Measurements from ENCODE around the gene GLB1L.
A peak's percentile ranks its signal among the peaks of the same experiment; 100 is the strongest.
"Not testable (repeated sequence)": the region's sequence is repeated elsewhere in the genome, so short reads cannot be mapped to it uniquely, and the experiment has no call there.

The GLB1L gene

DNA sequence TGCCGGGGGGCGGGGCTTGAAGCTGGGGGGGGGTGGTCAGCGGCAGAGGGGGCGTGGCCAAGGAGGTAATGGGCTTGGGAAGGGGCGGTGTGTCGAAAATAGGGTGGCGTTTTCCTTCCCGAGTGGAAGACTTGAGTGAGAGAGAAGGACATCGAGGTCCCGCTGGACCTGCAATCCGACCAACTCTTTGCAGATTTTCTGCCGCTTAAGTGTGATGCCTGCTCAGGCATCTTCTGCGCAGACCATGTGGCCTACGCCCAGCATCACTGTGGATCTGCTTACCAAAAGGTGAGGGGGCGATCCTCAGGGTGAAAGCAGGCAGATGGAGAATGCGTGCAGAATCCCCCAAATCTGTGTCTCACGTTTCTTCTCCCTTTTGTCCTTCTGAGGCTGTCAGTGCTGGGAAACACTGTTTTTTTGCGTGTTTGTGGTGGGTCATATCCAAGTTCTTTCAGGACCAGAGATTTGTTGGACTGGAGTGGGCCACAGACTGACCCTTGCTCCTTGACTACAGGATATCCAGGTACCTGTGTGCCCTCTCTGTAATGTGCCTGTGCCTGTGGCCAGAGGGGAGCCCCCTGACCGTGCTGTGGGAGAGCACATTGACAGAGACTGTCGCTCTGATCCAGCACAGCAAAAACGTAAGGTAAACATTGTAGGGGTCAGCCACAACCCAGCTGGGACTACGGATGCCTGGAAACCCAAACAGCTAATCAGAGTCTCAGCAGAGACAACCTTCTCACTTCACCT, 37.9 kb downstream of the GLB1L start:
- H3K4me3 ChIP-seq (ENCODE audit: low read depth, low read length): peak overlapping the region; percentile 73
- TF ChIP-seq, protein P1, sequence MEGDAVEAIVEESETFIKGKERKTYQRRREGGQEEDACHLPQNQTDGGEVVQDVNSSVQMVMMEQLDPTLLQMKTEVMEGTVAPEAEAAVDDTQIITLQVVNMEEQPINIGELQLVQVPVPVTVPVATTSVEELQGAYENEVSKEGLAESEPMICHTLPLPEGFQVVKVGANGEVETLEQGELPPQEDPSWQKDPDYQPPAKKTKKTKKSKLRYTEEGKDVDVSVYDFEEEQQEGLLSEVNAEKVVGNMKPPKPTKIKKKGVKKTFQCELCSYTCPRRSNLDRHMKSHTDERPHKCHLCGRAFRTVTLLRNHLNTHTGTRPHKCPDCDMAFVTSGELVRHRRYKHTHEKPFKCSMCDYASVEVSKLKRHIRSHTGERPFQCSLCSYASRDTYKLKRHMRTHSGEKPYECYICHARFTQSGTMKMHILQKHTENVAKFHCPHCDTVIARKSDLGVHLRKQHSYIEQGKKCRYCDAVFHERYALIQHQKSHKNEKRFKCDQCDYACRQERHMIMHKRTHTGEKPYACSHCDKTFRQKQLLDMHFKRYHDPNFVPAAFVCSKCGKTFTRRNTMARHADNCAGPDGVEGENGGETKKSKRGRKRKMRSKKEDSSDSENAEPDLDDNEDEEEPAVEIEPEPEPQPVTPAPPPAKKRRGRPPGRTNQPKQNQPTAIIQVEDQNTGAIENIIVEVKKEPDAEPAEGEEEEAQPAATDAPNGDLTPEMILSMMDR (IDR thresholded peaks at IDR 0.05; ENCODE audit: low read depth, low read length): no peak

DNA sequence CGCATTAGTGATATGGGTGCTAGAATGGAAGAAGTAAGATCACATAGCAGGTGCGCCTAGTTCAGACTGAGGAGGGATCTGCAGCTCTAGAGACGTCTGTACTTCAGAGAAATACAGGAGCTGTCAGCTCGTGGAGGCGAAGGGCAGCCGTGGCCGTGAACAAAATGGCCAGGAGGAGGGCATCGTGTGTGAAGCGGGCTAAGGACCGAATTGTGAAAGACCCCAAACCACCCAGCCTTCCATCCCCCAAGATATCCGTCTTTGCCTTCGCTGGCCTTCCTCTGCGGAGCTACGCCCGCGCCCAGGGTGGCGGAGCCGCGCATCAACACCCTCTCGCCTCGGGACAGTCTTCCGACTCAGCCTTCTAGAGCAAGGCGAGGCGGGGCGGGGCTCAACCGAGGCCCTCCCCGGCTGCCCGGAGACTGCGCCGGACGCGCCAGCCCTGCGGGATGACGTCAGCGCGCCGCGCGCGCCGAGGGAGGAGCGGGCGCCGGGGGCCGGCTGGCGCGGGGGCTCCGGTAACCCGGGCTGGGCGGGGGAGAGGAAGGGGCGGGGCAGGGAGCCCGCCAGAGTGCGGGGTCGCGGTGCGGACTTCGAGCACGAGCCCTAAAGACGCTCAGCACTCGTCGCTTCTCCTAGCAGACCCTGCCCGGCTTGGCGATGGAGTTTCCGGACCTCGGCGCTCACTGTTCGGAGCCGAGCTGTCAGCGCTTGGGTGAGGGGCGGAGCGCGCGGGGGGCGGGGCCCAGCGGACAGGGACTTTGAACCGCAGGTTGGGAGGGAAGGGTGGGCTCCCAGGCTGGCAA, 38.7 kb downstream of the GLB1L start, which contains the start of gene ZFAND2B:
Gene ZFAND2B, plus strand, starts transcription at position 455 of the 806 bp plus-strand sequence. Its CDS starts 206 bp downstream, at position 661.
- TF ChIP-seq, protein P1 (IDR thresholded peaks at IDR 0.05; ENCODE audit: low read depth, low read length): no peak
- H3K4me3 ChIP-seq (ENCODE audit: low read depth, low read length): peak within 1 kb of the TSS; percentile 73

DNA sequence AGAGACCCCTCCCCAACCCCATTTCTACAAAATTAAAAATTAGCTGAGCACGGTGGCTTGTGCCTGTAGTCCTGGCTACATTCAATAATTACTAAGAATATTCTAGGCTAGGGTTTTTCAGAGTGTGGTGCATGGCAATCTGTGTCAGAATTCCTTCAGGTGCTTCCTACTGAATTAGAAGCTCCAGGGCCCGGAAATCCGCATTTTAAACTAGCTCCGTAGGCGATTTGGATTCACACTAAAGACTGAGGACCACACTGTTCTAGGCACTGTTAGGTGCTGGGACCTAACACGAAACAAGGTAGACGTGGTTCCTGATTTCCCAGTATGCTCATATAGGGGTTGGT, 39.3 kb downstream of the GLB1L start:
- TF ChIP-seq, protein P1 (IDR thresholded peaks at IDR 0.05; ENCODE audit: low read depth, low read length): no peak
- H3K4me3 ChIP-seq (ENCODE audit: low read depth, low read length): peak overlapping the region; percentile 73

DNA sequence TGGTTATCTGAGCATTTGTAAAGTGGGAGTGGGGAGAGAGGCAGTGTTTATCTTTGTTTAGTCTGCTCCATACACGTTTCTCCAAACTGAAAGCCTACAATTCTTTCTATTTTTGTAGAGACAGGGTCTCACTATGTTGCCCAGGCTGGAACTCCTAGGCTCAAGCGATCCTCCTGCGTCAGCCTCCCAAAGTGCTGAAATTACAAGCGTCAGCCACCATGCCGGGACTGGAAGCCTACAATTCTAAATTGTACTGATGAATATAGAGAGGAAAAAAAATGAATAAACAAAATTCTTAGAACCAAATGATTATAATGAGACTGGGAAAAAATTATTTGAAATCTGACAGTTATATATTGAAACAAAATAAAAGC, 40.1 kb downstream of the GLB1L start:
- TF ChIP-seq, protein P1 (IDR thresholded peaks at IDR 0.05; ENCODE audit: low read depth, low read length): no peak
- no peak overlapping the region for H3K4me3 ChIP-seq (ENCODE audit: low read depth, low read length)

DNA sequence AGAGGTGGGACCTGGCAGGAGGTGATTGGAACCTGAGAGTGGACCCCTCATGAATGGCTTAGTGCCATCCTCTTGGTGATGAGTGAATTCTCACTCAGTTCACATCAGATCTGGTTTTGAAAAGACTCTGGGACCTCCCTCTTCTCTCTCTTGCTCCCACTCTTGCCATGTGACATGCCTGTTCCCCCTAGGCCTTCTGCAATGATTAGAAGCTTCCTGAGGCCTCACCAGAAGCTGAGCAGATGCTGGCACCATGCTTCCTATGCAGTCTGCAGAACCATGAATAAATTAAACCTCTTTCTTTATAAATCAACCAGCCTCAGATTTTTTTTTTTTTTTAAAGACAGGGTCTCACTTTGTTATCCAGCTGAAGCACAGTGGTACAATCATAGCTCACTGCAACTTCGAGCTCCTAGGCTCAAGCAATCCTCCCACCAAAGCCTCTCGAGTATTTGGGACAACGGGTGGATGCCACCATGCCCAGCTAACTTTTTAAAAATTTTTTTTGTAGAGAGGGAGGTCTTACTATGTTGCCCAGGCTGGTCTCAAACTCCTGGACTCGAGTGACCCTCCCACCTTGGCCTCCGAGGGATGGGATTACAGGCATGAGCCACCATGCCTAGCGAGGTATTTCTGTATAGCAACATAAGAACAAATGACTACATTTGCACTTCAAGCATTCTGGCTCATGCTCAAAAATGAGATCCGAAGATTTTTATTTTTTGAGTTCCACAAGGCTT, 40.6 kb downstream of the GLB1L start:
- TF ChIP-seq, protein P1 (IDR thresholded peaks at IDR 0.05; ENCODE audit: low read depth, low read length): no peak
- no peak overlapping the region for H3K4me3 ChIP-seq (ENCODE audit: low read depth, low read length)

DNA sequence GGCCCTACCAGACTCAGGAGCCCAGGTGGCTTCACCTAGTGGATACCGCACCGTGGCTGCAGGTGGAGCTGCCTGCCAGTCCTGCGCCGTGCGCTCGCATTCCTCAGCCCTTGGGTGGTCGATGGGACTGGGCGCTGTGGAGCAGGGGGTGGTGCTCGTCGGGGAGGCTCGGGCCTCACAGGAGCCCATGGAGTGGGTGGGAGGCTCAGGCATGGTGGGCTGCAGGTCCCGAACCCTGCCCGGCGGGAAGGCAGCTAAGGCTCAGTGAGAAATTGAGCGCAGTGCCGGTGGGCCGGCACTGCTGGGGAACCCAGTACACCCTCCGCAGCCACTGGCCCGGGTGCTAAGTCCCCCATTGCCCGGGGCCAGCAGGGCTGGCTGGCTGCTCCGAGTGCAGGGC, 43.9 kb downstream of the GLB1L start:
- not testable (repeated sequence) for H3K4me3 ChIP-seq (ENCODE audit: low read depth, low read length)

DNA sequence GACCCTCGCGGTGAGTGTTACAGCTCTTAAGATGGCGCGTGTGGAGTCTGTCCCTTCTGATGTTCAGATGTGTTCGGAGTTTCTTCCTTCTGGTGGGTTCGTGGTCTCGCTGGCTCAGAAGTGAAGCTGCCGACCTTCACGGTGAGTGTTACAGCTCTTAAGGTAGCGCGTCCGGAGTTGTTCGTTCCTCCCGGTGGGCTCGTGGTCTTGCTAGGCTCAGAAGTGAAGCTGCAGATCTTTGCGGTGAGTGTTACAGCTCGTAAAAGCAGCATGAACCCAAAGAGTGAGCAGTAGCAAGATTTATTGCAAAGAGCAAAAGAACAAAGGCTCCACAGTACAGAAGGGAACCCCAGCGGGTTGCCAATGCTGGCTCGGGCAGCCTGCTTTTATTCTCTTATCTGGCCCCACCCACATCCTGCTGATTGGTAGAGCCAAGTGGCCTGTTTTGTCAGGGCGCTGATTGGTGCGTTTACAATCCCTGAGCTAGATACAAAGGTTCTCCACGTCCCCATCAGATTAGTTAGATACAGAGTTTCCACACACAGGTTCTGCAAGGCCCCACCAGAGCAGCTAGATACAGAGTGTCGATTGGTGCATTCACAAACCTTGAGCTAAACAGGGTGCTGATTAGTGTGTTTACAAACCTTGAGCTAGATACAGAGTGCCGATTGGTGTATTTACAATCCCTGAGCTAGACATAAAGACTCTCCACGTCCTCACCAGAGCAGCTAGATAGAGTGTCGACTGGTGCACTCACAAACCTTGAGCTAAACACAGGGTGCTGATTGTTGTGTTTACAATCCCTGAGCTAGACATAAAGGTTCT, 44.5 kb downstream of the GLB1L start:
- not testable (repeated sequence) for H3K4me3 ChIP-seq (ENCODE audit: low read depth, low read length)
